HG03139 (cell line): ENCODE results near the gene LLGL1.

Source experiments
- ATAC-seq: cut with Tn5 transposase; IDR thresholded peaks from one replicate; pipeline ENCODE4 v1.9.1; 2021; ENCODE audit not compliant: unreplicated experiment

Gene LLGL1

DNA sequence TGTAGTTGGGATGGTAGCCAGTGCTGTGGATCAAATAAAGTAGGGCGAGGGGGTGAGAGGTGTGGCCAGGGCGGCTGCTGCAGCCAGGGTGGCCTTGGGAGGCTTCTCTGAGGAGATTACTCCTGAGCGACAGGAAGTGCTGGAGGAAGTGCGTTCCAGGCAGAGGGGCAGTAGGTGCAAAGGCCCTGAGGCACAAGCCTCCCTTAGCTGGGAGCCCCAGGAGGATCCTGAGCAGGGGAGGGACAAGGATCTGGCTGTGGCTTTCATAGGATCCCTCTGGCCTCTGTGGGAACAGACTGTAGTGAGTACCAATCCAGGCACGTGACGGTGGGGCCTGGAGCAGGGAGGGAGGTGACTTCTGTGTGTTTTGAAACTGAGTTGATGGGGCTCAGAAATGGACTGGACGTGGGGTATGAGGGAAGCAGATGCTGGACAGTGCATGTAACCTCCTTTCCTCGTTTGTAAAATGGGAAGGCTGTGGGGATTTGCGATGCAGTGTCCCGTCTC lies 2.8 kb downstream of the LLGL1 start:
- no peak for ATAC-seq

DNA sequence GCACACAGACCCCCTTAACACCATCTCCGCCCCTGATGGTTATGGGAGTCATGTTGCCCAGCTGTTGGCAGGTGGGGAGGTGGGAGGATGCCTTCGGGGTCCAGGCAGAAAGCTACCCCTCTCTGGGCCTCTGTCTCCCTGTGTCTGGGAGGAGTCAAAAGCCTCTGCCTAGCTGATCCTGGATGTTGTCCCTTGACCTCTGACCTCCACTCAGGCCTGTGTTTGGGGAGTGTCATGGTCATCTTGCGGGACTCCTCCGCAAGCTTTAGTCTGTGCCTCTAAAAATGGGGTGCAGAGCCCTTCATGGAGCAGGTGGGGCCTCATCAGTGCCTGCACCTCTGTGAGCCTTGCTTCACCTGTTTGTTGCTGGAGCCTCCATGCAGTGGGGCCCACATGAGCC lies 3.8 kb downstream of the LLGL1 start:
- no peak for ATAC-seq

DNA sequence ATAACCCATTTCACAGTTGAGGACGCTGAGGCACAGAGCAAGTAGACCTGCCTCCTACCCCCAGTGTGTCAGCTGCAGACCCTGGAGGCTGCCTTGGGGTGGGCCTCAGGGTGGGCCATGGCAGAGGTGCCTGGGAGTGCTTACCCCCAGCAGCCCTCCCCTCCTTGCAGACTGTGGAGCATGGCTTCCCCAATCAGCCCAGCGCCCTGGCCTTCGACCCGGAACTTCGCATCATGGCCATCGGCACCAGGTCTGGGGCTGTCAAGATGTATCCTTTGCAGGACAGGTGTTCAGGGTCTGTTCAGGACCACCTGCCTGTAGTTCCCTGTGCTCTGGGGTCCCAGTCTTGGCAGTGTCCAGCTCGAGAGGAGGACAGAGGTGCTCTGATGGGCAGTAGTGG lies 4.3 kb downstream of the LLGL1 start:
- no peak for ATAC-seq

DNA sequence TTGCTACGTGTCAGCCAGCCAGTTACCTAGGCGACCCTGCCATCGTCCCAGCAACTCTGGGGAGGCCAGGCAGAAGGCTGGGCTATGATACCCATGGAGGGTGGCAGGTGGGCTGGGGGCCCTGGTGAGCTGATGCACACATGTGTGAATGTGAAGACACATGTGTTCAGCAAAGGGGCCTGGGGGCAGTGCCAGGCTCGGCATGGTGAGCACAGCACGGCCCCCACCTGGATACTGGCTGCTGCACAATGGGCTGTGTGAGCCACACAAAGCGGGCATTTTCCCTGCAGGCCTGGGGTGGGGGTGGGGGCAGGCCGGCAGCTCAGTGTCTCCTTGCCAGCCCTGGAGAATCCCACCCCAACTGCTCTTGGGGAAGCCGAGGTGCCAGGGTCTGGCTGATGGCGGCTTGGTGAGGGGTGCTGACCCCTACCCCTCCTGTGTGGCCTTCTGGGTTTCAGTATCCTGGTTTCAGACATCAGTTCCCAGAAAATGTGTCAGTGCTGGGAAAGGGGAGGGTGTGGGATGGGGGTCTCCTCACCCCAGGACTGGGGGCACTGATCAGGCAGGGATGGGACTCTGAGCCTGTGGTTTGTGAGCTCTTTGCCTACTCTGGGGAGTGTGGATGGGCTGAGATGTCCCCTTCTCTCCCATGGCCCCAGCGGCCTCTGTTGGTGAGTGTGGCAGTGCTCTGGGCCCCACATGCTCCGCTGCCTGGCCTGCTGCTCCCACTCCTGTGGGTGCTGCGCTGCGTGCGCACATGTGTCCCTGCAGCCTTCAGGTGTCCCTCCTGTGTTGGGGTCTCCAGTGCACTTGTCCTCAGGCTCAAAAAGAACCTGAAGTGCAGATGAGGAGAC lies 5.1 kb downstream of the LLGL1 start:
- ATAC-seq, result no peak

DNA sequence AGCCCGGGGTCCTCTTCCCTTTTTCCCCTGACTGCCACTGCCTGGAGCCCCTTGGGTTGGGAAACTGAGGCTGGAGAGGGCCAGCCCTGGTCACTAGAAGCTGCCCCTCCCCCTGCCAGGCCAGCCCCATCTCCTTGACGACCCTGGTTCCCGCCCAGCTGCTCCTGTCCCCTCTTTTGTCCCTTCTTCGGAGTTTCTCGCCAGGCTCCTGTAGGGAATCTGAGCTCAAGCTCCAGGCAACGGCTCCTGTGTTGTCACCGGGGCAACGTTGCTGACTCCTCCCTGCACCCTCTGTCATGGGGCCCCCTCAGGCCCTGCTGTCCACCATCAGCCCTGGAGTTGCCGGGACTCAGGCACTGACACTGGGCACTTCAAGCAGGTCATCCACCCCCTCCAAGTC lies 5.7 kb downstream of the LLGL1 start:
- ATAC-seq, result no peak

DNA sequence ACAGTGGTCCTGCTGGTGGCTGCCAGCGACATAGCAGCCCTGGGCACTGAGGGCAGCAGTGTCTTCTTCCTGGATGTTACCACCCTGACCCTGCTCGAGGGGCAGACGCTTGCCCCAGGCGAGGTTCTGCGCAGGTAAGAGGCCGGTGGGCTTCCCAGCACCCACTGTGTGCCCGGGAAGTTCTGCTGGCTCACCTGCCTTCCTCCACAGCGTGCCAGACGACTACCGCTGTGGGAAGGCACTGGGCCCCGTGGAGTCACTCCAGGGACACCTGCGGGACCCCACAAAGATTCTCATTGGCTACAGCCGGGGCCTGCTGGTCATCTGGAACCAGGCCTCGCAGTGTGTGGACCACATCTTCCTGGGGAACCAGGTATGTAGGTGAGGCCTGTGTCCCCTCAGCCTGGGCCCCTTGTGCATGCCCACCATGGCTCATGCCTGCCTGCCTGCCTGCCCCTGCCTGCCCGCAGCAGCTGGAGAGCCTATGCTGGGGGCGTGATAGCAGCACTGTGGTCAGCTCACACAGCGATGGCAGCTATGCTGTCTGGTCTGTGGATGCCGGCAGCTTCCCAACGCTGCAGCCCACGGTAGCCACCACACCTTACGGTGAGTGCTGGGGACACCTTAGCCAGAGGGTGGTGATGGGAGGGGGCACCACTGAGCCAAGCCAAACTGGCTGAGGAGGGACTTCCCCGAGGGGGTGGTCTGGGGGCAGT lies 8.5 kb downstream of the LLGL1 start:
- no peak for ATAC-seq

DNA sequence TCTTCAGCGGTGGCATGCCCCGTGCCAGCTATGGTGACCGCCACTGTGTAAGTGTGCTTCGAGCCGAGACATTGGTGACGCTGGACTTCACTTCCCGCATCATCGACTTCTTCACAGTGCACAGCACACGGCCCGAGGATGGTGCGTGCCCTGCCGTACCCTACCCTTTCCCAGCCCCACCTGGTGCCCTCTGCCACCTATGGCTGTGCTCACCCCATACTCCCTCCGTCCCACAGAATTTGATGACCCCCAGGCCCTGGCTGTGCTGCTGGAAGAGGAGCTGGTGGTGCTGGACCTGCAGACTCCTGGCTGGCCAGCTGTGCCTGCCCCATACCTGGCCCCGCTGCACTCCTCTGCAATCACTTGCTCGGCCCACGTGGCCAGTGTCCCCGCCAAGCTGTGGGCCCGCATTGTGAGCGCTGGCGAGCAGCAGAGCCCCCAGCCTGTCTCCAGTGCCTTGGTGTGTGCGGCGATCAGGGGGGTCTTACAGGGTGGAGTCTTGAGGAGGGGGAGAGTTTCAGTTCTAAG lies 9.5 kb downstream of the LLGL1 start:
- no peak for ATAC-seq

DNA sequence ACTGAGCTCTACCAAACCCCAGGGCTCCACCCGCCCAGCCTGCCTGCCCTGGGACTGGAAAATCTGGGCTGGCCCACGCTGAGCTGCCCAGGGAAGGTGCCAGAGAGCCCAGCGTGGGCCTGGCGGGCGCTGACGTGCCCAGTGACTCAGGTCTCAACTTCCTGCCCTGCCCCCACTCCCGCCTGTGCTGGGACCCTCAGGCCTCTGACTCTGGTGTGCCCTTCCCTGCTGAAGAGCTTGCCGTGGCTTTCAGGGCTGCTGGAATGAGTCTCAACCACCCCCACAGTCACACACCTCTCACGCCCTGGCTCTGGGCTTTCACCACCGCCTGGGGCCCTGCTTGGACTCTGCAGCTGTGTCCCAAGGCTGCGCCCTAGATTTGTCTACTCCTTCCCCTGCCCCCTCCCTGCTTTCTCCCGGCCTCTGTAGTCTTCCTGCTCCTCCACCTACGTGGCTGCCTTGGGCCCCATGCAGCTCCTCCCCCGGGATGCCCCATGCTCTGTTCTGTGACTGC lies 10.4 kb downstream of the LLGL1 start:
- ATAC-seq, result no peak

DNA sequence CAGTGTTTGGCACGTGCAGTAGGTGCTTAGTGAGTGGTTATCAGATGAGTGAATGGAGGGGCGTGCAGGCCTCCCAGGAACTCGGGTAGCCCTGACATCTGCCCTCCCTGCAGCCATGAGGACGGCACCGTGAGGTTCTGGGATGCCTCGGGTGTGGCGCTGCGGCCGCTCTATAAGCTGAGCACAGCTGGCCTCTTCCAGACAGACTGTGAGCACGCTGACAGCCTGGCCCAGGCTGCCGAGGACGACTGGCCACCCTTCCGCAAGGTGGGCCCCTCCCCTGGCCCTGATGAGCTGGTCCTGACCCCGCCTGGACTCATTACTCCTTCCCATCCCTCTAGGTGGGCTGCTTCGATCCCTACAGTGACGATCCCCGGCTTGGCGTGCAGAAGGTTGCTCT lies 11.1 kb downstream of the LLGL1 start:
- ATAC-seq, result no peak

DNA sequence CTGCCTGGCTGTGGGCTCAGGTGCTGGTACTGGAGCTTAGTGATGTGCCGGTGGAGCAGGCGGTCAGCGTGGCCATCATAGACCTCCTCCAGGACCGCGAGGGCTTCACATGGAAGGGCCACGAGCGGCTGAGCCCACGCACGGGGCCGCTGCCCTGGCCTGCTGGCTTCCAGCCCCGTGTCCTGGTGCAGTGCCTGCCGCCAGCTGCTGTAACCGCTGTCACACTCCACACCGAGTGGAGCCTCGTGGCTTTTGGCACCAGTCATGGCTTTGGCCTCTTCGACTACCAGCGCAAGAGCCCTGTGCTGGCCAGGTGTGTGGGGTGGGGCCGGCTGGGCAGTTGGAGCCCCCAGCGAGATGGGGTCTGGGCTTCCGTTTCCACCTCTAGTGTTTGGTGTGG lies 12.0 kb downstream of the LLGL1 start:
- ATAC-seq, result no peak

DNA sequence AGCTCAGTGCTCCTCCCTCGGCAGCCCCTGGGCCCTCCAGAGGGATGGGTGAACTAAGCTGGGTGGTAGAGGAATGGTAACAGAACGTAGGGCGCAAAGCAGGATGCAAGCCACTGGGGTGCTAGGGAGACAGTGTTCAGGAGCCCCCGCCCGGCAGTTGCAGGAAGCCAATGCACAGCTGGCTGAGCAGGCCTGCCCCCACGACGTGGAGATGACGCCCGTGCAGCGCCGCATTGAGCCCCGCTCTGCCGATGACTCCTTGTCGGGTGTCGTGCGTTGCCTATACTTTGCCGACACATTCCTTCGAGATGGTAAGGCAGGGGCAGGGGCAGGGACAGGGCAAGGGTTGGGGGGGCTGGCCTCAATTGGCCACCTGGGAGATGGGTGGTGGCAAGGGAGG lies 12.9 kb downstream of the LLGL1 start:
- ATAC-seq, result no peak

DNA sequence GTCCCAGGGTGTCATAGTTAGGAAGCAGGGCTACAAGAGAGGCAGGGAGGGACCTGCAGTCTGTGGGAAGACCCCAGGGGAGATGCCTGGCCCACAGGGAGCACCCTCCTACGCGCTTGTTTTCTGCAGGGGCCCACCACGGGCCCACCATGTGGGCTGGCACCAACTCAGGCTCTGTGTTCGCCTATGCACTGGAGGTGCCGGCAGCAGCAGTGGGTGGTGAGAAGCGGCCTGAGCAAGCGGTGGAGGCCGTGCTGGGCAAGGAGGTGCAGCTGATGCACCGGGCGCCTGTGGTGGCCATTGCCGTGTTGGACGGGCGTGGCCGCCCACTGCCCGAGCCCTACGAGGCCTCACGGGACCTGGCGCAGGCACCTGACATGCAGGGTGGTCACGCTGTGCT lies 15.0 kb downstream of the LLGL1 start:
- no peak for ATAC-seq

DNA sequence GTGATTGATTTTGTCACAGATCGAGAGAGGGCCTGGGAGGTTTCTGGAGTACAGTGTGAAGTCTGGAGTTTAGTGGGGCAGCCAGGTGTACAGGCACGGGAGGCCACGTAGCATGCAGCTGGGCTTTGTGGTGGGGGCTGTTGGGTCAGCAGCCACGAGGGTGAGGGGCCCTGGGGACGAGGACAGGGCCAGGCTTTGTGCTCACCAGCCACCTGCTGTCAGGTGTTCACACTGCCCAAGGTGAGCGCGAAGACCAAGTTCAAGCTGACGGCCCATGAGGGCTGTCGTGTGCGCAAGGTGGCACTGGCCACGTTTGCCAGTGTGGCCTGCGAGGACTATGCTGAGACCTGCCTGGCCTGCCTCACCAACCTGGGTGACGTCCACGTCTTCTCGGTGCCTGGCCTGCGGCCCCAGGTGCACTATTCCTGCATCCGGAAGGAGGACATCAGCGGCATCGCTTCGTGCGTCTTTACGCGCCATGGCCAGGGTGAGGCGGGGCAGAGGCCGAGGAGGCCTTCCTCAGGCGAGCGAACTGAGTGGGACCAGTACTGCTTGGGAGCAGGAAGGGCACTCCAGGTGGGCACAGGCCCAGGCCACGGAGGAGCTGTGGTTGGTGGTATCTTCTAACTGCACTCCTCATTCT lies 15.9 kb downstream of the LLGL1 start:
- ATAC-seq, result no peak

DNA sequence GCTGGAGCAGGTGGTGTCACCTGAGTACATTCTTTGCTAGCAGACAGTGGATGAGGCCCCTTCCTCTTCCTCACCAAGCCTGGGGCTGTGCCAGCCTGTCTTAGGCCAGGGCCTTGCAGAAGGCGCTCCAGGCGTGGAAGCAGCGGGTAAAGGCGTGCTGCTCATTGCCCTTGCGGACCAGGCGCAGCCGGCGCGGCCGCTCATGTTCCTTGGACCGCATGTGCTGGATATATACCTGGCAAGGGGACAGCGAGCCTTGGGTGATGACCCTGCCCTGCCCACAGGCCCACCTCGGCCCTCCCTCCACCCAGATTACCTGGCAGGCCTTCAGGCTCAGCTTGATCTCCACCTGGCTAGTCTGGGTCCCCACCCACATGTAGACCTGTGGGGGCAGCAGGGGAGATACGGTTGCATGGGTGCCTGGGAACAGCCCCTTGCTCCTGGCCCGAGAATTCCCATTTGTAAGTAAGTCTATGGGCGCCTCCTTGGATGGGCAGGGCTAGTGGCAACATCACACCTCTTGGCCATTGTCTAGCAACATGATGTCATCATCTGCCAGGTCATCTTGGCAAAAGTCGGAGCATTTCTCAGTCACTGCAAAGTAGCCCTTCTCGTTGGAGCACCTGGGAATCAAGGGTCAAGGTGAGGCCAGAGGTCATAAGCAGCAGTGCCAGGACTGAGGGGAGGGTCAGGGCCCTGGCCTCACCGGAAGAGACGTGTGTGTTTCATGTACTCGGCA lies 19.8 kb downstream of the LLGL1 start:
- ATAC-seq, result no peak

DNA sequence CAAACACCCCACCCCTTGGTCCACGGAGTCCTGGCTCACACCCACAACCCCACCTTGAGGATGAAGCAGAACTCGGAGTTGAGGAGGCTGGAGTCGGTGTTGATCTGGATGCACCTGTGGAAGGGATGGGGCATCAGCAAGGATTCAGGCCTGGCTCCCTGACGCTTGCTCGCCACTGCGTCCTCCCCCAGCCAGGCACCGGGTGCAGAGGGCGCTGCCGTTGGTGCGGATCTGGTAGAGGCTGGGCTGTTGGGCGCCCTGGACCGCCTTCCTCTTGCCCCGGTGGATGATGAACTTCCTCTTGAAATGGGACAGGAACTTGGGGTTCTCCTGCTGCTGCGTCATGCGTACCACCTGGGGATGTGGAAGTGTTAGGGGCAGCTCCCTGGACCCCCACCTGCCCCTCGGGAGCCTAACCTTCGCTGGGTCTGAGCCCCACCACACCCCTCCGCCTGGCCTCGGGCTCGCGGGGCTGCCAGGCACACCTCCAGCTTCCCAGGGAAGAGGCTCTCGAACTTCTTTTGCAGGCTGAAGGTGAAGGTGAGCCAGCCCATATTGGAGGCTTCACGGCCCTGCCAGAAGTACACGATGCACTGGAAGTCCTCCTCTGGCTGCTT lies 20.8 kb downstream of the LLGL1 start:
- no peak for ATAC-seq

DNA sequence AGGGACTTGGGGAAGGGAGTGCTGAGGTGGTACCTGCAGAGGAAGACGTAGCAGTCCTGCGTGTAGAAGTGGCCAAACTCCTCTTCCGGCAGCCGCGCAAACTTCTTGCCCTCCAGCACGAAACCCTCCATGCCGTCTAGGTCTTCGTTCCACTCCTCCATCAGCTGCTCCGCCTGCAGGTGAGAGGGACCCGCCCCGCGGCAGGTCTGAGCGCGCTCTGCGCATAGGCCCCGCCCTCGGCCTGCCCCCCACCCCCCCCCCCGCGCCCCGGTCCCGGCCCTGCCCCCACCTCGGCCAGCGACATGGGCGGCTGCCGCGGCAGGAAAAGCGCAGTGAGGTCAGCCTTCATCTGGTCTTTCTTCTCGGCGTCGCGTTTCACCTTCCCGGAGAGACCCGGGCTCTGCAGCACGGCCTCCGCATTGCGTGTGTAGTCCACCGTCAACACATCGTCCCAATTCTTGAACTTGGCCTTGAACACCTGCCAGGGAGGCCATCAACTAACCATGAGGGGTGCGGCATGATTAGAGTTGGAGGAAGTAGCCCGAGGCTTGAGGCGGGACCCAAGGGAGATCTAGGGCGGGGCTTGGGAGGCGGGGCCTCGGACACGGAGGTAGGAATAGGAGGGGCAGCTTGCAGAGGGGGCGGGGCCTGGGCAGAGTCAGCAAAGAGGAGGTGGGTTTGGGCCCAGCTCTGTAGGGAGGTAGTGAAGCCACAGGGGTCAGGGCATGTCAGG lies 21.6 kb downstream of the LLGL1 start:
- ATAC-seq, result no peak

DNA sequence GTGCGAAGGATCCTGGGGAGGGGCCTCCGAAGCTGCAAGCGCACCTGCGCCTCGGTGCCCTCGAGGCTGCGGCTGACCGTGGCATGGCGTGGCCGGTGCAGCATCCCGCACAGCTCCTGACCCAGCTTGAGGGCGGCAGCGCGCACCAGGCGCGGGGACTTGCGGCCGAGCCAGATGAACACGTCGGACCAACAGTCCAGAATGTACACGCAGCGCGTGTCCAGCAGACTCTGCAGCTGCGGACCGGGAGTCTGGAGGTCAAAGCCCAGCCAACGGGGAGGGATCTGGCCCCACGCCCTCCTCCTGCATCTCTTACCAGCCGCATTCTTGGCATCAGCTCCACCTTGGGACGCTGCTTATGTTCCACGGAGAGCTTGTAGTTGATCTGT lies 22.2 kb downstream of the LLGL1 start:
- ATAC-seq, result no peak

DNA sequence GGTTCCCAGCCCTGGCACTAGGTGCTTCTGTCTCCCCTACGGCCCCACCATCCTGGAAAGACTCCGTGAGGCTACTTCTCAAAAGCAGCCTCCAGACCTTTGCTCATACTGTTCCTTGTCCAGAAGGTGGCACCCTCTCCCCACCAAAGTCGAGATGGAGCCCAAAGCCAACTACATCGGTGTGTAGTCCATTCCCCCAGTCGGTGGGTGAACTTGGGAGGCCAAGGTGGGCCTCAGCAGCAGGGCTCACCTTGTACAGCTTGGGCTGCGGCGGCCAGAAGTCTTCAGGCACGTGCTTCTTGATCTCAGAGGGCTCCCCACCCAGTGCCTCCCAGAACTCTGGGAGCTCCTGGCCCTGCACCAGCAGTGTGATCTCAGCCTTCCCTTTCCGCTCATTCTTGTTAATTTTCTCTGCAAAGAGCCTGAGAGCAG lies 22.9 kb downstream of the LLGL1 start:
- ATAC-seq, result no peak

DNA sequence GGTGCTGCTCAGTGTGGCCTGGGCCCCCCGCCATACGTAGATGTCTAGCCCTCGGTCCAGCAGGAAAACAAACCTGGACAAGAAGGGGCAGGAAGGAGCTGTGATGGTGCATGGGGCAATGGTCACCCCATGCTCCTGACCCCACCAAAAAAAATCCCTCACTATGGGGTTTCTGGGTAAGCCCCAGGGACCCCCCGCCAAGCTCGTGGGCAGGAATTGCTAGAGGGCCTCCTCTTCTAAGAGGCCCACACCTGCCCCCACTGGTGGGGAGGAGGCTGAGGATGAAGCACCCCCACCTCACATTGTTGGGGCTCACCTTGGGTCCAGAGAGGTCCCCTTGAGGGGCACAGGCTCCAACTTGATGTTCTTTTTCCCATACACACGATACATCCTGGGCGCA lies 23.4 kb downstream of the LLGL1 start:
- no peak for ATAC-seq

DNA sequence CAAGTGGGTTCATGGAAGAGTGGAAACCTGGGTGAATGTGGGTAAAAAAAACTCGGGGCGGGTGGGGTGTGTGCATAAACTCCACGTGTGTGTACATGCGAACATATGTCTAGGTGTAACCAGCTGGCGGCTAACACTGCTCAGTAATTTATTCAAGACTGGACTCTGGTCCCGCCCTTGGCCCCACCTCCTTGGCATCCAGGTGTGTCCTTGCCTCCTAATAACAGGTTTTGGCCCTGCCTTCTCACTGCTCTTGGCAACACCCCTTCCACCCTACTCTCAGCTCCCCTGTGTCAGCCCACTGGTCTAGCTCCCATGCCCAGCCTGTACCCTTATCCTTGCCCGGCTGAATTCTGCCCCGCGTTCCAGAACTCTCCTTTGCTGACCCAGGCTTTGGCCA lies 24.8 kb downstream of the LLGL1 start:
- no peak for ATAC-seq
